GM19351 (cell line): ENCODE data around the gene XRCC1.

Experiments
- ATAC-seq: cut with Tn5 transposase; IDR thresholded peaks from one replicate; pipeline ENCODE4 v1.9.1; 2021; ENCODE audit warnings: mild to moderate bottlenecking, moderate library complexity; ENCODE audit not compliant: unreplicated experiment

XRCC1 gene

GRCh38 chr19:43546581-43546980 is 28.7 kb downstream of the XRCC1 start:
- no peak for ATAC-seq

DNA sequence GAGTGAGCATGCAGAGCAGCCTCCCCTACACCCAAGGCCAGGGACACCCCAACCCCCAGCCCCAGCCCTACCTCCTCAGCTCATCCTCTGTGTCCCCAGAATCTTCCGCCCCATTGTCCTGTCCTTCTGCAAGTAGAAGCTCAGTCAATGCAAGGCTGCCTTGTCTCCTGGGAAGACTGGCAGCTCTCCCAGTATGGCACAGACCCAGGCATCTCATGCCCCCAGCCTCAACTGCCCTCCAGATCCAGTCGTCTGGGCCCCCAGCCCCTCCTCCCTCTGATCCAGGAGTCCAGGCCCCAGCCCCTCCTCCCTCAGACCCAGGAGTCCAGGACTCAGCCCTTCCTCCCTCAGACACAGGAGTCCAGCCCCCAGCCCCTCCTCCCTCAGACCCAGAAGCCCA is 29.3 kb downstream of the XRCC1 start:
- no peak for ATAC-seq

- no peak for ATAC-seq
These were observed 30.1 kb downstream of the XRCC1 start for GRCh38 chr19:43545276-43545675.

DNA sequence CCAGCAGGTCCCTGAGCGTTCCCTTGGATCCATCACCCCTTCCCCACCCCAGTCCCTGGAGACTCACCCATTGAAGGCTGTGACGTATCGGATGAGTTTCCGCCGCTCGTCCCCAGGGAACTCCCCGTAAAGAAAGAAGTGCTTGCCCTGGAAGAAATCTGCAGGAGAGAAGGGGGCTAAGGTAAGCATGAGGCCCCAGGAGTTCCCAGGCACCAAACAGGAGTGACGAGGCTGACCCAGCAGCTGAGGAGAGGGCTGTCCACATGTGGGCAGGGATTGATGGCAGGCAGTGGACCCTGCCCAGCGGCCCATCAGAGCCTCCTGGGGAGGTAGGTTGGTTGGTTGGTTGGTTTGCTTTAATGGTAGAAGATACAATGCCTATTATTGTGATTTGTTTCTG is 31.2 kb downstream of the XRCC1 start:
- ATAC-seq: no peak

DNA sequence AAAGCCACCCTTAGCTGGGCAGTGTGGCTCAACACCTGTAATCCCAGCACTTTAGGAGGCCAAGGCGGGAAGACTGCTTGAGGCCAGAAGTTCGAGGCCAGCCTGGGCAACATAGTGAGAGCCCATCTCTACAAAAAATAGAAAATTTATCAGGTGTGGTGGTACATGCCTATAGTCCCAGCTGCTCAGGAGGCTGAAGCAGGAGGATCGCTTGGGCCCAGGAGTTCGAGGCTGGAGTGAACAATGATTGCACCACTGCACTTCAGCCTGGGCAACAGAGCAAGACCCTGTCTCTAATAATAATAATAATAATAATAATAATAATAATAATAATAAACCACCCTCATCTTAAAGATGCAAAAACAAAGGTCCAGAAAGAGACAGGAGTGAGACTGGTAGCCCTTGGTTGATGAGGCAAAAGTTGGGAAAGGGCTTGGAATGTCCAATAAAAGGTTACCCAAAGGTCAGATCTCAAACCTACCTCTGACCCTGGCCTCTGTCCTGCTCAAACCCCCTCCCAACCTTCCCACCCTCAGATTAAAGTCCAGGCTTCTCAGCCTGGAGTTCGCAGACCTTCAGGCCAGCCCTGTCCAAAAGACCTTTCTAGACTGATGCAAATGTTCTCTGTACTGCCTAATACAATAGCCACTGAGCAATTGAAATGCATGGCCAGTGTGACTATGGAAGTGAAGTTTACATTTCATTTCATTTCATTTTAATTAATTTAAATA is 33.2 kb downstream of the XRCC1 start:
- no peak for ATAC-seq

DNA sequence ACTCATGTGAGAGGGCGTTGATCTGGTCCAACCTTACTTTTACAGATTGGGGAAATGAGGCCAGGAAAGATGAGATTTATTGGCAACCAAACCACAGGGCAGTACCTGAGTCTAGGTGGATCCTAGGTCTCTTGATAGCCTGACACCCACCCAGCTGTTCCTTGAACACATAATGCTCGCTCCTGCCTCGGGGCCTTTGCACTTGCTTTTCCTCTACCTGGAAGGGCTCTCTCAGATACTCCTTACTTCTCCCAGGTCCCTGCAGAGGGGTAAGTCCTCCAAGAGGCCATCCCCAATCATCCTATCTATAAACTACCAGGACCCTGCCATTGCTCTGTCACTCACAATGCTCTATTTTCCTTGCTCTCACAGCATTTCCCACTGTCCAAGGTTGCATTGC is 34.9 kb downstream of the XRCC1 start:
- no peak for ATAC-seq

DNA sequence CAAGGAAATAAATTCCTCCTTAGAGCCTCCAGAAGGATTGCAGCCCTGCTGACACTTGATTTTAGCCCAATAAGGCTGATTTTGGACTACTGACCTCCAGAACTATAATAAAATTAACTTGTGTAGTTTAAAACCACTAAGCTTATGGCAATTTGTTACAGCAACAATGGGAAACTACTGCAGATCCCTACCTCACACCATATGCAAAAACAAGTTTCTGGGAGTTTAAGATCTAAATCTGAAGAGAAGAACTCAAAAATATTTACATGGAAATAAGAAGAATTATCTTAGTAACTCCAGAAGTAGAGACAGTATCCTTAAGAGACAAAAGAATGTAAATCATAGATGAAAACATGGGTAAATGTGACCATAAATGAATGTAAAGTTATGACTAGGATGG is 36.4 kb downstream of the XRCC1 start:
- no peak for ATAC-seq

- ATAC-seq: no peak
These were observed 40.2 kb downstream of the XRCC1 start for GRCh38 chr19:43534816-43535761.

- ATAC-seq: no peak
These were observed 41.0 kb downstream of the XRCC1 start for GRCh38 chr19:43534305-43534815.

DNA sequence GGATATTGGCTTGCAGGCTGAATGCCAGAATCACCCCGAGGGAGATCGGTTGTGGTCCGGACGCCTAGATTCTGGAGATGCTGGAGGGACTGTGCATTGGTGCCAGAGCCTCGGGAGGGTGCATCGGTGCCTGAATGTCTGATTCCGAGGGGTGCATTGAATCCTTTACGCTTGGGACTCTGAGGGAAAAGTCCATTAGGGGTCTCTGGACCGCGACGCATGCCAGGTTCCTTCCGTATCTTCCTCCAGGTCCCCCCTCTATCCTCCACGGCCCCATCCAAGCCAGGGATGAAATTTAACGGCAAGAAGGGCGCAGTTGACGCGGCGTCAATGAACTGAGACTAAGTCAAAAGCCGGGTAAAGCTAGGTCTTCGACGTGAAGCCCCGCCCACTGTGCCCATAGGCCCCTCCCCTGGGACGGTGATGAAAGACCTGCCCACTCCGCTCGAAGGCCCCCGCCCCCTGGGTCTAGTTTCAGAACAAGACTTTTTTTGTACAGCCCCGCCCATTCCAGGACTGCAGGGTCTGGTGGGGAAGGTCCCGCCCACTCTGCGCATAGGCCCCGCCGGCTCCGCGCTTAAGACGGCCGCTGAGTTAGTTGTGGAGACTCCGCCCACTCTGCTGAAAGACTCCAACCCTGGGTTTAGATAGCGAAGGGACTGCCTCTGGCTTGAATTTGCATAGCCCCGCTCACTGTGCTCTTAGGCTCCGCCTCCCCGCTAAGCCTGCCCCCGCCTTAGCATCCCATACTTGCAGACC is 41.6 kb downstream of the XRCC1 start:
- ATAC-seq: peak; percentile 63

DNA sequence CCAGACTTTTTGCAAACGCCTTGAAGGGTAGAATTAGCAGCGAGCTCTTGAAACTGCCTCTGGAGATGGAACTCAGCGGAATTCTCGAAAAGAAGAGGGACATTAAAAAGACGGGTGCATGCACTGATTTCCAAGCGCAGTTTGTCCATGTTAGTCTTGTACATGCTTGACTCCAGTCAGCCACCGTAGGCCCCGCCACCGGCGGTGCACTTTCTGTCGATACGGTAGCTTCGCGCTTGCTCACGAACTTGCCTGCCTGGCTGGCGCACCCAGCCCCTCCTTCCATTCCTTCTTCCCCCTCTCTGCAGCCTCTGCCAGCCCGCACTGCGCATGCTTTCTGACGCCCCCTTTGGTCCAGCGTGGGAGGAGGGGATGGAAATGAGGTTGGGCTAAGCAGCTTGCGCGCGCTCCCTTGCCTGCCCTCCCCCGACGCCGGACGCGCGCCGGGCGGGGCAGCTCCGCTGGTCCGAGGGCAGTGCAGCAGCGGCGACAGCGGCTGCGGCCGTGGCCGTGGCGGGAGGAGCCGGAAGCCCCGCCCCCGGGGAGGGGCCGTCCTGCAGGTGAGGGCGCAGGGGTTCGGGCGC is 42.3 kb downstream of the XRCC1 start, which contains the start of gene ZNF575:
Gene ZNF575, plus strand, starts transcription at position 227 of the 584 bp plus-strand sequence. CDS start 1,235 bp downstream, outside the sequence.
- ATAC-seq: peak; percentile 61

DNA sequence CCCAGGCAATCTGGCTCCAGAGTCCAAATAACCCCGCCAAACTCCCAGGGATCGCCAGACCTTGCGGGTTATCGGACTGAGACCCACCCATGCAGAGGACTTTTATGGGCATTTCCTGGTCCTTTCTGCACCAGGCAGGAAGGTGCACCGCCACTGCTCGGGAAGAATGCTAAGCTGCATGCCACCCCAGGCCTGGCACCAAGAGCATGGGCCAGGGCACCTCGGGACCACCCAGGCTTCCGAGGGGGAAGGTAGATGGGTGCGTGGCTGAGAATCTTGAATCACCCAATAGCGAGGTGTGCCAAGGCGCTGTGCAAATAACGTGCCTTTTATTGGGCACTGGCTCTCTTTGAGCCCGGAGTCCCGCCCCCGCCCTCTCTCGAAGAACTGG is 42.8 kb downstream of the XRCC1 start:
- no peak for ATAC-seq

DNA sequence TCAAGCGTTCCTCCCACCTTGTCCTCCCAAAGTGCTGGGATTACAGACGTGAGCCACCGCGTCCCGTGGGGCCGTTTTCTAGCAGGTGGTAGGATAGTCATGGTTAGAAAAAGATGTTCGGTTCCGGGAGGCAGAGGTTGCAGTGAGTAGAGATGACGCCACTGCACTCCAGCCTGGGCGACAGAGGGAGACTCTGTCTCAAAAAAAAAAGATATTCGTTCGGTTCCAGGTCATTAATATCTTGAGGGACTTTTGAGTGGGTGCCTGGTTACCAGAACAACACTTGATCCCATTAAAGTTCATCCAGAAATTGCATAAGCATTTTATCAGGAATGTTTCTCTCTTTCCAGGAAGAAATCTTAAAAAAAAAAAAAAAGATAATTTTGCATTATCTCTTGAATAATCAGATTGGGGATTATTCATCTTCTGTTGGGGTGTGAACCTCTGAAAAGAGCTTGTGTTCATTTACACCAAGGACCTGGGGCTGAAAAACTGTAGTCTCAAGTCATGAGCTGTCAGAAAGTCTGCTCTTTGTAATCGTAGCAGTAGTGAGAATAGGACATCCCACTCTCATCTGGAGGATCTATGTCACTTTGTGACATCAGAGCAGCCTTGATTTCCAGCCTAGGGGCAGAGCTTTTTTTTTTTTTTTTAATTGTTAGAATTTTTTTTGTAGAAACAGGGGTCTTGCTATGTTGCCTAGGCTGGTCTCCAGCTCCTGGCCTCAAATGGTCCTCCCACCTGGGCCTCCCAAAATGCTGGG is 47.3 kb downstream of the XRCC1 start:
- no peak for ATAC-seq

DNA sequence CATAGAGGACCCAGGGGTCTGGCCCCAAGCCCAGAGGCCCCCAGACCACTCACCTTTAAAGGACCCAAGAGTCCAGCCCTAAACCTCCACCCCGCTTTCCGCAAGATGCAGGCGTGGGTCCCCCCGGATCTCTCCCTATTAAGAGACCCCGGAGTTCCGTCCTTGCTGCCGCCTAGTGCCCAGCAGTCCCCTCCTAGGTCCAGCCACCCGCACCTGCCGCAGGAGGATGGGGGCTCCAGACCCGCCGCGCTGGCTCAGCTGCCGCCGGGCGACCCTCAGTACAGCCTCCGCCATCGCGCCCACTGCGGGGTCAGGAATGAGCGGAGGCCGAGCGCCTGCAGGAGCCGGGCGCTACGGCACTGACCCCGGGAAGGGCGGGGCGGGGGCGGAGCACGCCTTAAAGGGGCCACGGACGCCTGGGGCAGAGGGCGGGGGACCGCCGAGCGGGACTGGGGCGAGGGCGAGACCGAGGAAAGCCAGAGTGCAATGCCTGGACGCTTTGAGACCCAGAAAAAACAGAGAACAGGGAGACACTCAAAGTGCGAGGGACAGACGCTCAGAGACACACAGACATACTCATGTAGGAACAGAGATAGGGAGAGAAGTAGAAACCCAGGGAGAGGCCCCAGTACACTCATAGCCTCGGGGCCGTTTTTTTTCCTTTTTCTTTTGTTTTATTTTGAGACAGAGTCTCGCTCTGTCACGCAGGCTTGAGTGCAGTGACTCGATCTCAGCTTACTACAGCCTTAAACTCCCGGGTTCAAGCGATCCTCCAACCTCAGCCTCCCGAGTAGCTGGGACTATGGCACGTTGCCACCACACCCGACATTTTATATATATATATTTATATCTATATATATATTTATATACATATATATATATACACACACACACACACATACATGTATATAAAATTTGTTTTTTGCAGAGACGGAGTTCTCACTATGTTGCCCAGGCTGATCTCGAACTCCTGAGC is 48.2 kb downstream of the XRCC1 start, which contains the start of gene ETHE1:
Gene ETHE1, minus strand, starts transcription at position 318 of the 976 bp plus-strand sequence. Its CDS starts 24 bp downstream, at position 294.
- peak; percentile 72 for ATAC-seq

GRCh38 chr19:43525836-43526771 is 49.2 kb downstream of the XRCC1 start:
- ATAC-seq: no peak

DNA sequence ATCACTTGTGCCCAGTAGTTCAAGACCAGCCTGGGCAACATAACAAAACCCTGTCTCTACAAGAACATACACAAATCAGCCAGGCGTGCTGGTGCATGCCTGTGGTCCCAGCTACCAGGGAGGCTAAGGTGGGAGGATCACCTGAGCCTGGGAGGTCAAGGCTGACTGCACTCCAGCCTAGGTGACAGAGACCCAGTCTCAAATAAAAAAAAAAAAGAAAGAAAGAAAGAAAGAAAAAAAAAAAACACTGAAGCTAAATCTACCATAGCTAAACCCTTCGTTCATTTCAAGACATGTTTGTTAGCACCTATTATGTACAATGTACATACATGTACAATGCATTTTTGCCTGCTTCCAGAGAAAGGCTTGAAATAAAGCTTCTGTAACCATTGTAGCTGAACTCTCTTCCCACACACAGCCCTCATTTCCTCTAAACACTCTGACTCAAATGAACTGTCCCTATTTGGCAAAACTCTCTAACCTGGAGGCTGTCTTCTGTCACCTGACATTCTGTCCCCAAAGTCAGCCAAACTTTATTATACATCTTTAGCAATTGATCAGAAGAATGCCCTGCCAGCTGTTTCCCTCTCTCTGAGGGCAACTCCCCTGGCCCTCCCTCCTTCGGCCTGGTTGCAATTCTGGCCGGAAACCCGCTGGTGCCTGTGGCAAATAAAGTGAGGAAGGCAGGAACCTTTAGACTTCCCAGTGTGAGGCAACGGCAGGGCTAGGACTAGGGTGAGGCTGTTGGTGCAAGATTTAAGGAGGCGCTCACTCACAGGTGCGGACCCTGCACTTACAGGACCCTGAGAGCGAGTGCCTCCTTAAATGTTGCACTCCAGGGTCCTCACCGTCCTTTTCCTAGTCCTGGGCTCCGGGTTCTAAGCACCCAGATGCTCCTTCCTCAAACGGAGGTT is 50.1 kb downstream of the XRCC1 start:
- peak; percentile 45 for ATAC-seq
